Measurements from ENCODE around the gene ZNF22. TPM values are rescaled to one million over a fixed set of nuclear protein-coding genes. Genes with fewer than 3 reads are reported as not detected.

The ZNF22 gene
- total RNA-seq, 1 experiment from 2014 or later: 60.8 TPM

- Mint-ChIP-seq H3K4me3 (ENCODE audit: unreplicated experiment) (peak overlapping the region; percentile 78), H3K4me1 (ENCODE audit: low read depth, unreplicated experiment) (peaks cover 40% of the 10 kb centered on the region), H3K27me3 (ENCODE audit: insufficient read depth, unreplicated experiment) (no peaks in the 10 kb centered on the region), H3K9me3 (ENCODE audit: unreplicated experiment) (peaks cover 1% of the 10 kb centered on the region), H3K36me3 (ENCODE audit: insufficient read depth, unreplicated experiment) (peaks cover 20% of the 10 kb centered on the region), H3K27ac (ENCODE audit: unreplicated experiment) (peak overlapping the region; percentile 42)
- TSS peak; percentile 65 for BruUV-seq (replicated peaks)
- ChIA-PET CTCF (interaction anchor here (0.5 to 2.4 kb wide), 9 partner anchors 8 to 1620 kb away, joined by 3 to 12 read pairs (median 3); partner anchors contain the start of gene DEPP1), POLR2A (interaction anchor here (0.6 to 2.9 kb wide), 5 partner anchors 16 to 36 kb away, joined by 3 to 23 read pairs (median 5); partner anchors contain the start of gene DEPP1)
- peaks cover 47% of the 10 kb centered on the region for H3K4me1 ChIP-seq
- peak overlapping the region; percentile 82 for H3K4me3 ChIP-seq (ENCODE audit: low read depth, low read length)
- H3K27me3 ChIP-seq (replicated peaks; ENCODE audit: control insufficient read depth, insufficient read depth, low read length): no peaks in the 10 kb centered on the region
- H3K9me3 ChIP-seq: no peaks in the 10 kb centered on the region
- no peak for TF ChIP-seq CTCF (IDR thresholded peaks at IDR 0.05; ENCODE audit: insufficient read depth in 1 of 2, low read depth in 1 of 2, low read length in 1 of 2, severe bottlenecking in 1 of 2, unreplicated experiment in 1 of 2)
- no peak for DNase-seq
- H3K36me3 ChIP-seq (ENCODE audit: control insufficient read depth, insufficient read depth, low read length): 0 out of 2 replicates have a peak, but pooled peaks cover 2% of the 10 kb centered on the region
- intact Hi-C loops (cut with micrococcal nuclease; ENCODE audit: unreplicated experiment): no loop called here
Observed at GRCh38 chr10:44960088-44960460, 40.6 kb upstream of the ZNF22 start.

- POLR2A ChIA-PET: interaction anchor here (2.9 kb wide), 1 partner anchor 18 kb away, joined by 23 read pairs; the partner anchor contains the start of gene DEPP1
- intact Hi-C loops (cut with micrococcal nuclease; ENCODE audit: unreplicated experiment): no loop called here
- Mint-ChIP-seq H3K36me3 (ENCODE audit: insufficient read depth, unreplicated experiment) (peaks cover 18% of the 10 kb centered on the region), H3K27ac (ENCODE audit: unreplicated experiment) (peak overlapping the region; percentile 42), H3K4me3 (ENCODE audit: unreplicated experiment) (peak overlapping the region; percentile 78), H3K4me1 (ENCODE audit: low read depth, unreplicated experiment) (peaks cover 45% of the 10 kb centered on the region), H3K27me3 (ENCODE audit: insufficient read depth, unreplicated experiment) (no peaks in the 10 kb centered on the region), H3K9me3 (ENCODE audit: unreplicated experiment) (peaks cover 7% of the 10 kb centered on the region)
- peak overlapping the region; percentile 82 for H3K4me3 ChIP-seq (ENCODE audit: low read depth, low read length)
- no TSS peak for BruUV-seq (replicated peaks)
- TF ChIP-seq CTCF (IDR thresholded peaks at IDR 0.05; ENCODE audit: insufficient read depth in 1 of 2, low read depth in 1 of 2, low read length in 1 of 2, severe bottlenecking in 1 of 2, unreplicated experiment in 1 of 2): no peak
- DNase-seq: no peak
- H3K27me3 ChIP-seq (replicated peaks; ENCODE audit: control insufficient read depth, insufficient read depth, low read length): no peaks in the 10 kb centered on the region
- H3K4me1 ChIP-seq: peaks cover 53% of the 10 kb centered on the region
- H3K9me3 ChIP-seq: no peaks in the 10 kb centered on the region
- CTCF ChIA-PET: interaction anchor here (0.7 to 1.3 kb wide), 6 partner anchors 12 to 29 kb away, joined by 3 to 5 read pairs (median 4); partner anchors contain the start of gene DEPP1
- H3K36me3 ChIP-seq (ENCODE audit: control insufficient read depth, insufficient read depth, low read length): 0 out of 2 replicates have a peak, but pooled peaks cover 2% of the 10 kb centered on the region
Observed at GRCh38 chr10:44960482-44961229, 40.1 kb upstream of the ZNF22 start.

- H3K4me1 Mint-ChIP-seq (ENCODE audit: low read depth, unreplicated experiment): peaks cover 51% of the 10 kb centered on the region
- Histone ChIP-seq H3K9me3 (no peaks in the 10 kb centered on the region), H3K36me3 (ENCODE audit: control insufficient read depth, insufficient read depth, low read length) (0 out of 2 replicates have a peak, but pooled peaks cover 2% of the 10 kb centered on the region), H3K4me3 (ENCODE audit: low read depth, low read length) (0 out of 2 replicates have a peak overlapping the region, but pooled peaks have one; percentile 2), H3K4me1 (peaks cover 58% of the 10 kb centered on the region), H3K27me3 (replicated peaks; ENCODE audit: control insufficient read depth, insufficient read depth, low read length) (no peaks in the 10 kb centered on the region)
- H3K9me3 Mint-ChIP-seq (ENCODE audit: unreplicated experiment): peaks cover 11% of the 10 kb centered on the region
- BruUV-seq (replicated peaks): no TSS peak
- H3K36me3 Mint-ChIP-seq (ENCODE audit: insufficient read depth, unreplicated experiment): peaks cover 14% of the 10 kb centered on the region
- H3K4me3 Mint-ChIP-seq (ENCODE audit: unreplicated experiment): peak overlapping the region; percentile 78
- intact Hi-C loops (cut with micrococcal nuclease; ENCODE audit: unreplicated experiment): no loop called here
- CTCF ChIA-PET: interaction anchor here (0.8 to 1.5 kb wide), 6 partner anchors 12 to 28 kb away, joined by 3 to 9 read pairs (median 4); partner anchors contain the start of gene DEPP1
- peak overlapping the region; percentile 42 for H3K27ac Mint-ChIP-seq (ENCODE audit: unreplicated experiment)
- no peak for DNase-seq
- no peaks in the 10 kb centered on the region for H3K27me3 Mint-ChIP-seq (ENCODE audit: insufficient read depth, unreplicated experiment)
- TF ChIP-seq CTCF (IDR thresholded peaks at IDR 0.05; ENCODE audit: insufficient read depth in 1 of 2, low read depth in 1 of 2, low read length in 1 of 2, severe bottlenecking in 1 of 2, unreplicated experiment in 1 of 2): no peak
- POLR2A ChIA-PET: interaction anchor here (2.9 kb wide), 1 partner anchor 17 kb away, joined by 23 read pairs; the partner anchor contains the start of gene DEPP1
Observed at GRCh38 chr10:44961230-44961571, 39.5 kb upstream of the ZNF22 start.
